Loucy (cell line): ENCODE results near the gene DMBT1.

Experiments
- H2AFZ ChIP-seq: fragments of 200-600 bp; sonication (generic); 2 replicates; pipeline ENCODE4 v1.6.0; 2016; ENCODE audit warnings: antibody characterized with exemption, mild to moderate bottlenecking, low read length, moderate library complexity
- H3F3A ChIP-seq: fragments of 200-600 bp; 2 replicates; pipeline ENCODE4 v1.6.0; 2016; ENCODE audit warnings: antibody characterized with exemption, low read depth, mild to moderate bottlenecking
- H3K27me3 ChIP-seq: fragments of 200-600 bp; sonication (generic); 2 replicates; pipeline ENCODE4 v1.6.1; 2014; ENCODE audit warnings: low read length, mild to moderate bottlenecking; ENCODE audit not compliant: insufficient read depth, poor library complexity, severe bottlenecking
- H3K36me3 ChIP-seq: fragments of 200-600 bp; sonication (generic); 2 replicates; pipeline ENCODE4 v1.6.1; 2016; ENCODE audit warnings: low read length; ENCODE audit not compliant: insufficient read depth
- H3K4me1 ChIP-seq: fragments of 200-600 bp; sonication (generic); 2 replicates; pipeline ENCODE4 v1.5.1; 2014; ENCODE audit warnings: low read length, mild to moderate bottlenecking; ENCODE audit not compliant: insufficient read depth, poor library complexity, severe bottlenecking
- H3K4me2 ChIP-seq: fragments of 200-600 bp; sonication (generic); 2 replicates; pipeline ENCODE4 v1.6.0; 2014; ENCODE audit warnings: antibody characterized with exemption, low read length, low read depth, mild to moderate bottlenecking; ENCODE audit not compliant: poor library complexity, severe bottlenecking
- H3K4me3 ChIP-seq: fragments of 200-600 bp; sonication (generic); 2 replicates; pipeline ENCODE4 v1.5.1; 2014; ENCODE audit warnings: low read length, mild to moderate bottlenecking, mixed read lengths; ENCODE audit not compliant: poor library complexity, severe bottlenecking
- H3K79me2 ChIP-seq: fragments of 200-600 bp; sonication (generic); 2 replicates; pipeline ENCODE4 v1.6.1; 2014; ENCODE audit warnings: low read length; ENCODE audit not compliant: insufficient read depth
- H3K9ac ChIP-seq: fragments of 200-600 bp; sonication (generic); 2 replicates; pipeline ENCODE4 v1.6.0; 2014; ENCODE audit warnings: mild to moderate bottlenecking, low read depth, low read length, moderate library complexity; ENCODE audit not compliant: poor library complexity, severe bottlenecking
- H3K9me2 ChIP-seq: fragments of 200-600 bp; sonication (generic); replicated peaks from 2 replicates; pipeline ENCODE4 v1.6.1; 2016; ENCODE audit warnings: low read depth, low read length, mixed read lengths
- H3K9me3 ChIP-seq: fragments of 200-600 bp; sonication (generic); 2 replicates; pipeline ENCODE4 v1.6.1; 2014; ENCODE audit warnings: mild to moderate bottlenecking, antibody characterized with exemption, low read length, low read depth; ENCODE audit not compliant: insufficient read depth
- H4K20me1 ChIP-seq: fragments of 200-600 bp; sonication (generic); 2 replicates; pipeline ENCODE4 v1.6.0; 2014; ENCODE audit warnings: antibody characterized with exemption, low read length, mild to moderate bottlenecking; ENCODE audit not compliant: insufficient read depth, poor library complexity, severe bottlenecking
- EZH2phosphoT487 ChIP-seq: fragments of 200-600 bp; IDR thresholded peaks from 2 replicates; pipeline ENCODE4 v1.6.1; 2018; ENCODE audit warnings: antibody characterized with exemption, mild to moderate bottlenecking, moderate library complexity, borderline replicate concordance
- TF ChIP-seq, protein P1 (sequence below): fragments of 200-600 bp; sonication (generic); conservative IDR thresholded peaks from 2 replicates; pipeline ENCODE4 v1.5.1; 2014; ENCODE audit warnings: mild to moderate bottlenecking, antibody characterized with exemption, low read length

DMBT1 gene

DNA sequence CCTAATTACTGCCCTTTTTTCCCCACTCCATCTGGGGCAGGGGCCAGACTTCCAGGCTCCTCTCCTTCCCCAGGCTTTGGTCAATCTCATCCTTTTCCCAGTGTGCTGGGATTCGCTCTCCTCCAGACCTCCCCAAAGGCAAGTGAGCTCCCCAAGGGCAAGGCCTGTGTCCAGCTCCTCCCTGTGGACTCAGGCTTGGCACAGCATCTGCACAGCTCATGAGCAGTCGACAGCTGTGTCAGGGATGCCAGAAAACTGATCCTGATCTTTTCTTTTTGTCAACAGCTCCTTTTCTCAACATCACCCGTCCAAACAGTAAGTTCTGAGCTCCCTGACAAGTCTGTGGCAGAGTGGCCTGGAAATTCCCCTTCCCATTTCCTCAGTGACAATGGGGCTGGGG, 72.0 kb downstream of the DMBT1 start:
- Histone ChIP-seq H4K20me1 (no peaks in the 10 kb centered on the region), H3K9ac (no peak overlapping the region), H2AFZ (no peak overlapping the region), H3K36me3 (no peaks in the 10 kb centered on the region), H3K79me2 (no peaks in the 10 kb centered on the region), H3K4me3 (no peak overlapping the region), H3K4me2 (no peak overlapping the region), H3K9me3 (no peaks in the 10 kb centered on the region; the same call in 1 of the 2 replicates), H3K27me3 (no peaks in the 10 kb centered on the region), H3K4me1 (no peaks in the 10 kb centered on the region), H3K9me2 (no peaks in the 10 kb centered on the region), H3F3A (no peaks in the 10 kb centered on the region)
- TF ChIP-seq, protein P1, sequence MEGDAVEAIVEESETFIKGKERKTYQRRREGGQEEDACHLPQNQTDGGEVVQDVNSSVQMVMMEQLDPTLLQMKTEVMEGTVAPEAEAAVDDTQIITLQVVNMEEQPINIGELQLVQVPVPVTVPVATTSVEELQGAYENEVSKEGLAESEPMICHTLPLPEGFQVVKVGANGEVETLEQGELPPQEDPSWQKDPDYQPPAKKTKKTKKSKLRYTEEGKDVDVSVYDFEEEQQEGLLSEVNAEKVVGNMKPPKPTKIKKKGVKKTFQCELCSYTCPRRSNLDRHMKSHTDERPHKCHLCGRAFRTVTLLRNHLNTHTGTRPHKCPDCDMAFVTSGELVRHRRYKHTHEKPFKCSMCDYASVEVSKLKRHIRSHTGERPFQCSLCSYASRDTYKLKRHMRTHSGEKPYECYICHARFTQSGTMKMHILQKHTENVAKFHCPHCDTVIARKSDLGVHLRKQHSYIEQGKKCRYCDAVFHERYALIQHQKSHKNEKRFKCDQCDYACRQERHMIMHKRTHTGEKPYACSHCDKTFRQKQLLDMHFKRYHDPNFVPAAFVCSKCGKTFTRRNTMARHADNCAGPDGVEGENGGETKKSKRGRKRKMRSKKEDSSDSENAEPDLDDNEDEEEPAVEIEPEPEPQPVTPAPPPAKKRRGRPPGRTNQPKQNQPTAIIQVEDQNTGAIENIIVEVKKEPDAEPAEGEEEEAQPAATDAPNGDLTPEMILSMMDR: no peak
- TF ChIP-seq EZH2phosphoT487: no peak

DNA sequence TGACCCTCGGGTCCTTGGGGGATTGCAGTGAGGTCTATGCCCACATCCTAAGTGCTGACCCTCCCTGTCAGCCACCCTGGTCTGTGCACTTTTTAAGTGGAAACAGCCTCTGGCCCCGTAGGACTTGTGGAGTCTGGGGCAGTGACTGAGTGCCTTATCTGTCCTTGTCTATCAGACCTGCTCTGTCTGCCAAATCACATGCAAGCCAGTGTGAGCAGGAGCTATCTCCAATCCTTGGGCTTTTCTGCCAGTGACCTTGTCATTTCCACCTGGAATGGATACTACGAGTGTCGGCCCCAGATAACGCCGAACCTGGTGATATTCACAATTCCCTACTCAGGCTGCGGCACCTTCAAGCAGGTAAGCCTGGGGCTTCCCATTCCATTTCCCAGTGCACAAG, 76.4 kb downstream of the DMBT1 start:
- Histone ChIP-seq H3K9me2 (no peaks in the 10 kb centered on the region), H3K27me3 (no peaks in the 10 kb centered on the region), H3K9ac (no peak overlapping the region), H3K79me2 (no peaks in the 10 kb centered on the region), H4K20me1 (no peaks in the 10 kb centered on the region), H3K36me3 (no peaks in the 10 kb centered on the region), H3K4me1 (no peaks in the 10 kb centered on the region), H3K4me2 (no peak overlapping the region), H3F3A (no peaks in the 10 kb centered on the region), H3K9me3 (no peaks in the 10 kb centered on the region; the same call in 1 of the 2 replicates), H3K4me3 (no peak overlapping the region), H2AFZ (no peak overlapping the region)
- TF ChIP-seq EZH2phosphoT487: no peak
- TF ChIP-seq, protein P1: no peak

DNA sequence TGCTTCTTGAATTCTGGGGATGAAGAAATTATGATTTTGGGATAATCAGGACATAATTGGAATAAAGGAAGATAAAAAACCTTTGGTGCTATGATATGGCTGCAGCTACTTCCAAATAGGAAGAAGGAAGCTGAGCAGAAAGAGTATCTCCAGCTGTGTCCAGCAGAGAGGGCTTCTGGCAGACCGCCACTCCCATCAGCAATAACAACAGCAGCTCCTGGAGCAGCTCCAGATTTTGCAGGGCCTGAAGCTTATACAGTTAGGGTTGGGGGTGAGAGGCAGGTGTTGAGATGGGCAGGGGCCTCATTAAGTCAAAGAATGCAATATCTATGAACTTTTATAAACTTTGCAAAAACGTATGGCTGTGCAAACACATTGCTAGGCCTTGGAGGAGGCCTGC, 76.8 kb downstream of the DMBT1 start:
- H3K27me3 ChIP-seq: no peaks in the 10 kb centered on the region
- no peak overlapping the region for H3K4me2 ChIP-seq
- H3K4me3 ChIP-seq: no peak overlapping the region
- H3K9ac ChIP-seq: no peak overlapping the region
- H3K9me2 ChIP-seq: no peaks in the 10 kb centered on the region
- H3F3A ChIP-seq: no peaks in the 10 kb centered on the region
- H3K79me2 ChIP-seq: no peaks in the 10 kb centered on the region
- TF ChIP-seq EZH2phosphoT487: no peak
- TF ChIP-seq, protein P1: no peak
- H3K9me3 ChIP-seq: no peaks in the 10 kb centered on the region; the same call in 1 of the 2 replicates
- no peak overlapping the region for H2AFZ ChIP-seq
- H3K36me3 ChIP-seq: no peaks in the 10 kb centered on the region
- no peaks in the 10 kb centered on the region for H3K4me1 ChIP-seq
- no peaks in the 10 kb centered on the region for H4K20me1 ChIP-seq
